Stimulated activated naive CD8-positive, alpha-beta T cell treated with anti-CD3 and anti-CD28 coated beads, Interleukin-15, Interleukin-2, amounts not matched to agents 100 U/mL and 50 U/mL, for 24 hours (primary cell): Measurements from ENCODE around the gene GAREM2.

Experiments
- ATAC-seq: fragments of 150-1000 bp; cut with Tn5 transposase; one replicate; pipeline ENCODE4 v1.10.0; 2021
- DNase-seq: peaks from one replicate; pipeline ENCODE4 v3.0.0; 2021

The GAREM2 gene

GRCh38 chr2:26187537-26188104, 14.7 kb downstream of the GAREM2 start:
- DNase-seq, result no peak
- ATAC-seq, result no peak

- no peak for DNase-seq
- no peak for ATAC-seq
These were observed 16.2 kb downstream of the GAREM2 start for GRCh38 chr2:26189123-26189522.

DNA sequence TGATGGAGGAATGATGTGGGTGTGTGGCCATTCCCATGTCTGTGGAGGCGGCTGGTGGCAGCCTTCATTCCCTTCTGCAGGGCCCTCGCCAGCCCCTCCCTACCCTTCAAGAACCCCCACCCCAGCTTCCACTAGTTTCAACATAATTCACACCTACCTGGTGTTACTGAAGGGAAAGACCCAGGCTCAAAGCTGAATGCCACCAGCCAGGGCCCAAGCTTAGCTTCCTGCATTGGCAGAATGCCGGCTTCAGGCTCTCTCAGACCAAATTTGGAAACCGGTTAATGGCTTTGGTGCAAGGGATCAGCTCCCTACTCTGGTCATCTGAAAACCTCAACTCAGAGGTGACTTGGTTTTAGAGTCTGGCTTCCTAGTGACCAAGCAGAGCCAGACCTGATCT, 16.9 kb downstream of the GAREM2 start:
- DNase-seq (no peak), ATAC-seq (no peak)

DNA sequence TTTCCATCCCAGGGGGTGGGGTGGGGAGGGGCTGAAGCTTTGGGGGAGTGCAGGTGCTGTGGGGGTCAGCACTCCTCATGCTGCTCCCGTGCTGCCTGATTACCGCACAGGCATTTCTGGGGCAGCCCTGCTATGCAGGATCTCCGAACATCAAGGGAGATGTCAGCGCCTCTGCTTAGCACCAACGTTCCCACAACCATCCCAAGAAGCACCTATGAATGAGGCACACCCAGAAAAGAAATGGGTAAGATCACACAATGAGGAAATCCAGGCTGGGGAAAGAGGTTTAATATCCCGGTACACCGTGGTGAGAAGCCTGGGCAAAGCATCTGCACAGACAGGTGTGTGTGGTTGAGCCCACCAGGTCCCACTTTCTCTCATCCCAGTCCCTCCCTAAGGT, 17.5 kb downstream of the GAREM2 start:
- no peak for DNase-seq
- no peak for ATAC-seq

GRCh38 chr2:26191316-26192159, 18.6 kb downstream of the GAREM2 start:
- DNase-seq, result no peak

DNA sequence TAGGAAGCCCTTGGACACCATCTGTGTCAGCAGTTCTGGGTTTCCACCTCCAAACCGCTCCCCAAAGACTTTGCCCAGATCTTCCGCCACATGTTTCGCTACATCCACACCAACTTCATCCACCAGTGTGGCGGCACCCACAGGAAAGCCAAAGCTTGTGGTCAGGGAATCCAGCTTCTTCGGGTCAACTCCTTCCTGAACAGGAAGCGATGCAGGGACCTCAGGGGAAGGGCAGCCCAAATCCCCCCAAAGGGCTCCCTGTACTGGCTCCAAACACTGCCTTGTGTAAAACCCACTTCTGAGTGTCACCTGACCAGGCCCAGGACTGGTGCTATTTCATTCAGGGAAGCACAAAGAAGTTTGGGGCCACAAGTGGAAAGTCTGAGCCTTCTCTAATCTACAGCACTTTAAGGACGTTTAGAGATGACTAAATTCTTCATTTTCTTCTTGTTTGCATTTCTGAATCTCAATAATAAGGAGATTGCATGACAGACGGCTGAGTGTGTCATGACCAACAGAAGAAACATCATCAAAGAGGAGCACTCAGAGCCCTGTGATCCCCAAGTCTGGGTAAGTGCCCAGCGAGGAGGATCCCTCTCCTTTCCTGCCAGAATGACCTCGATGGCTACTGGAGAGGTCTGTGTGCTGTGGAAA, 20.8 kb downstream of the GAREM2 start:
- DNase-seq, result no peak
- ATAC-seq, result peak; percentile 67

More at GRCh38 chr2:26191316-26192159, 18.6 kb downstream of the GAREM2 start:
- no peak for ATAC-seq

- DNase-seq, result no peak
- no peak for ATAC-seq
These were observed 22.4 kb downstream of the GAREM2 start for GRCh38 chr2:26195040-26195984.

DNA sequence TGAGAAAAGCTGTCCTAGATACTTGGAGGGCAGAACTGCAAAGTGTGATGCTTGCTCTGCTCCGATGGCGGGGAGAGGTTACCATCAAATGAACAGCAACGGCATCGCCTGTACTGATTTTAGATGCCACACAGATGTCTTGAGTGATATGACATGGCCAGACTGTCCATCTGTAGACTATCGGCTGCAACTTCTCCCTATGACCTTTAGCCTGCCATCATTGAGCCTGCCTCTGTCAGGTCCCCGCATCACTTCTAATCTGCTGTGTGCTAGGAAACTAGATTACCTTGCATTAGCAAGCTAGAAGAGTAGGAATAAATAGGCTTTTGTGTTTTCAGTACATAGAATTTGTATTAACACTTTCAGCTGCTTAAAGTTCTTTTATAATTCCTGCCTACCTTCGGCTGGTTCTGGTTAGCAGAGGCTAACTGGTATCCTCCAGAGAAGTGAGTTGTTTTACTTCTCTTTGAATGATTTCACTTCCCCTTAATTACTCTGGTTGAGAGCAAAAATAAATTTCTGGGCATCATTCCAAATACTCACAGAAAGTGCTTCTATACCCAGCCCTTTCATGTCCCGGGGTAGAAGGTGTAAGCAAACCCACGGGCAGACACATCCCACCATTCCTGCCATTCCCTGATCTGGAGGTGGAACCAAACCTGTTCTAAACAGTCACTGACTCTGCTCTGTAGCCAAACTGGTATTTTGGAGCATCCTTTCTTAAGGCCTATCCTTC, 24.0 kb downstream of the GAREM2 start:
- ATAC-seq, result no peak

DNA sequence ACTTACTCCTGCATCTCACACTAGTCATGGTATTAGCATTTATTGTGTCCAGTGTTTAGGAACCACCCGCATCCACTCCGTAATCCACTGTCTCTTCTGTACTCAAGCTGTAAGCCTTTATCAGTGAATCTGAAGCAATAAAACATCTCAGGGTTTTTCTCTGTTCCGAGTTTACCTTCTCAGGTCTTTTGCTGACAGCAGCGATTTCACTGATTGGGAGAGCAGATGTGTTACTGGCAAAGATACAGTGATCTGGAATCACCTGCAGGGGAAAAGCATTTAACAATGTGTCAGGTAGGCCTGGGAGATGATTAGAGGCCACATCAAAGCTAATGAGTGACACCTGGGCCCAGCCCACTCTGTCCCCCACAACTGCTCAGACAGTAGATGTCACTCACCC, 24.6 kb downstream of the GAREM2 start:
- ATAC-seq (no peak), DNase-seq (no peak)

More for the DNA sequence above, 24.0 kb downstream of the GAREM2 start:
- no peak for DNase-seq

DNA sequence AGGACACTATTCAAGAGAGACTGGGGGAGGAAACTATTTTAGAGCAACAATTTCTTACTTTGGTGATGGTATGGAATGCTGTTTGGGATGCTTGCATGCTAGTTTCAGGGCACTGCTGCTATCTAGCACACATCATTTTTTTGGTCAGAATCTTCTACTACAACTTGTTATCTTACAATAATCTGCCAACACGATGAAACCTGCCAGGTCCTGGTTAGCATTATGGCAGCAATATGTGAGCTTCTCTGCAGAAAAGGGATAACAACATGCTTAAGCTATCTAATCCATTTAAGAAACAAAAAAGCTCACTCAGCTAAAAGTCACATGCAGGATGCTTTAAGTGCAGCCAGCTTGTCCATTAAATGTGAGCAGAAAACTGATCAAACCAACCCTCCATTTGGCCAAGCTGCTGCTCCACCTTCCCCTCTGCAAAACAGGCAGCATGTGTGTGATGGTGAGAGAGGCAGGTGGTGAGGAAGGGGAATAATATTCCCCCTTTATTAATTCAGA, 30.1 kb downstream of the GAREM2 start:
- ATAC-seq (no peak), DNase-seq (no peak)

DNA sequence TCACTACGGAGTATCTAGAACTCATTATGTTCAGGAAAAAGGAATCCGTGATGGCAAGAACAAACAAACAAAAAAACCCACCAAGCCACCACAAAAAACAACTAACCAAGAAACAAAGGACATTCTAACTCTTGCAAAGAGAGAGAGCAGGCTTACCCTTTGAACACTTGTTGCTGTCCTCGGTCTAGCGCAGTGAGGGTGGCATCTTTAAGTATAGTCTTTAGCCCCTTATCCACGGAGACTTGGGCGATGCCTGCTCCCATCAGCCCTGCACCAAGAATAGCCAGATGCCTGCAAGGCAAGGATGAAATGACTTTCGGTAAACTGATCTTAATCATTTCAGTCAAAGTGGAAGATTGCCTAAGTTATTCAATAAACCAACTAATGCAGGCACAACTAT, 31.0 kb downstream of the GAREM2 start:
- ATAC-seq (no peak), DNase-seq (no peak)

DNA sequence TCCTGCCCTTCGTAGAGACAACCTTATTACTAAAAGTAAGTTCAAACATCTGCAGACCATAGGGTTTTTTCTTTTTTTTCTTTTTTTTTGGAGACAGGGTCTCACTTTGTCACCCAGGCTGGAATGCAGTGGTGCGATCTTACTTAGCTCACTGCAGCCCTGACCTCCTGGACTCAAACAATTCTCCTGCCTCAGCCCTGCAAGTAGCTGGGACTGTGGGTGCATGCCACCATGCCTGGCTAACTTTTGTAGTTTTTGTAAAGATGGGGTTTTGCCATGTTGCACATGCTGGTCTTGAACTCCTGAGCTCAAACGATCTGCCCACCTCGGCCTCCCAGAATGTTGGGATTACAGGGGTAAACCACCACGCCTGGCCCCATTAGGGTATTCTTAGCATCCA, 39.1 kb downstream of the GAREM2 start:
- ATAC-seq (no peak), DNase-seq (no peak)

- no peak for ATAC-seq
- no peak for DNase-seq
These were observed 41.9 kb downstream of the GAREM2 start for GRCh38 chr2:26214759-26215158.

GRCh38 chr2:26215833-26216232, 42.9 kb downstream of the GAREM2 start:
- DNase-seq (no peak), ATAC-seq (no peak)

DNA sequence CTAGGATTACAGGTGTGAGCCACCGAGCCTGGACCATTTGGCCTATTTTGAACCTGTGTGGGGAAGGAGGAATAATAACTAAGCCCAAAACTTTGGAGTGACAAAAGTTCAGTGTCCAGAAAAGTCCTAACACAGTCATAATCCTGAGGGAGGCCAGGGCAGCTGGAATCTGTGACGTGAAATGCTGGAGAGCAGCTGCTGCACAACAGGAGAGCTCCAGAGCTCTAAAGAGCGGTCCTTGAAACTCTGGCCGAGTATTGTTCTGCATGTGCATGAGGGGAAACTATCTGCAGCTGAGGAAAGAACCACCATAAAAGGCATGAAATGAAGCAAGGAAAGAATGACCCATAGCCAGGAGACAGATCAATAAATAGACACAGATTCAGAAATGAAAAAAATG, 43.7 kb downstream of the GAREM2 start:
- no peak for DNase-seq
- ATAC-seq, result no peak

- no peak for DNase-seq
- ATAC-seq, result no peak
These were observed 44.8 kb downstream of the GAREM2 start for GRCh38 chr2:26217720-26218119.

GRCh38 chr2:26223018-26223417, 50.1 kb downstream of the GAREM2 start:
- DNase-seq, result no peak

DNA sequence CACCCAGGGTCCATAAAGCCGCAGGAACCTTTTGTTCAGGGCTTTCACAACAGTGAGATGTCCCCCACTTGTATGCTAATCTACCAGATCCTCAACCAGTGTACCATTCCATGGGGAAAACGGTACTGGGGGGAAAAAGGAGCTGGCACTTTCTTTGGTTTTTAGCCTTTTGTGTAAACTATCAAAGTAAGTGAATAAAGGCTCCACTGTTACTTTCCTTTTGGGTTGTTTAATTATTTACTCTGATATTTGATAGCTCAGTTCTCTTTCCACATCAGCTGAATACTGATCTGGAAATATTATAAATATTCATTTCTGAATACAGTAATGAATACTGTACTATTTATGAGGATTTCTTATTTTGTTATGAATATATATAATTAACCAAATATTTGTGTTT, 51.2 kb downstream of the GAREM2 start:
- DNase-seq (no peak), ATAC-seq (no peak)

More at GRCh38 chr2:26223018-26223417, 50.1 kb downstream of the GAREM2 start:
- ATAC-seq, result no peak

- ATAC-seq (no peak), DNase-seq (no peak)
These were observed 56.7 kb downstream of the GAREM2 start for GRCh38 chr2:26229595-26229994.

DNA sequence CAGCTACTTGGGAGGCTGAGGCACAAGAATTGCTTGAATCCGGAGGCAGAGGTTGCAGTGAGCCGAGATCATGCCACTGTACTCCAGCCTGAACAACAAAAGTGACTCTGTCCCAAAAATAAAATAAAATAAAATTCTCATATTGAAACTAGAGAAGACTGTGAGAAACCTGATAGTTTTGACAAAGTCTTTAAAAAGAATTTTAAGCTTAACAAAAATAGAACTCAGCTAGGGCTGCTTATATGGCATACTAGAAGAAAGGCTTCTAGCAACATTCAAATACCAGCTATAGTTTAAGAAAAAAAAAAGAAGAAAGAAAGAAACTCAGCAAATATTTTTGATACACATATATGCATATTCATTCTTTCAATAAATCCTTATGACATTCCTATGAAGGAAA, 57.9 kb downstream of the GAREM2 start:
- no peak for DNase-seq
- no peak for ATAC-seq

- ATAC-seq, result no peak
- no peak for DNase-seq
These were observed 62.2 kb downstream of the GAREM2 start for GRCh38 chr2:26235089-26235488.
